GM18498 (cell line): ENCODE results near the gene MYB.
"Not testable (repeated sequence)": the region's sequence is repeated elsewhere in the genome, so short reads cannot be mapped to it uniquely, and the experiment has no call there.

Experiments used
- ATAC-seq: cut with Tn5 transposase; IDR thresholded peaks from one replicate; pipeline ENCODE4 v1.9.1; 2021; ENCODE audit warnings: mild to moderate bottlenecking, moderate library complexity; ENCODE audit not compliant: unreplicated experiment

MYB gene

DNA sequence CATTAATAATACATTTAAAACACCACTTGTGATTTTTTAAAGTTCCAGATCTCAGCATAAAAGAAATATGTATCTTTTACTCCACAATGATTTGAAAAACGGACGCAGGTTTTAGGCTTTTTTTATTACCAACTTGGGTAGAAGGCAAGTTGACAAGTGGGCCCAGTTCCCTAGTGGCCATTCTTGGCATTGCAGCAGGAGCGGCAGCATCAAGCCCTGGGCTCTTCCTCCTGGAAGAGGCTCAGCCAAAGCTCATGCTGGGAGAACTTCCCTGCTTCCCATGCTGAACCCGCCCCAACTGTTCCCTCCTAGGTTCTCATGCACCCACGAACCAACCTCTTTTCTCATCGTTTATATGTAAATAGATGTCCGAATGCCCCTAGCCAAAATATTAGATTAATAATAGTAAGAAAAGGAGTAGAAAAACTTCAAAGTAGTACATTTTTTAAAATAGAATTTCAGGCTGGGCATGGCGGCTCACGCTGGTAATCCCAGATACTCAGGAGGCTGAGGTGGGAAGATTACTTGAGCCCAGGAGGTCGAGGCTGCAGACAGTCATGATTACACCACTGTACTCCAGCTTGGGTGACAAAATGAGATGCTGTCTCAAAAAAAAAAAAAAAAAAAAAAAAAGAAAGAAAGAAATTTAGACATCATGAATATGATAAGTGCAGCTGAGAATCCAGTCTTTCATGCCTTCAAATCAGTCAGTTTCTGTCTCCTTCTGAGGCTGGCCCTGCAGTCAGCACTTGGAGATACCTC is 18.2 kb upstream of the MYB start:
- ATAC-seq: peak; percentile 14

GRCh38 chr6:135163440-135163738 is 17.7 kb upstream of the MYB start:
- ATAC-seq: peak; percentile 66

DNA sequence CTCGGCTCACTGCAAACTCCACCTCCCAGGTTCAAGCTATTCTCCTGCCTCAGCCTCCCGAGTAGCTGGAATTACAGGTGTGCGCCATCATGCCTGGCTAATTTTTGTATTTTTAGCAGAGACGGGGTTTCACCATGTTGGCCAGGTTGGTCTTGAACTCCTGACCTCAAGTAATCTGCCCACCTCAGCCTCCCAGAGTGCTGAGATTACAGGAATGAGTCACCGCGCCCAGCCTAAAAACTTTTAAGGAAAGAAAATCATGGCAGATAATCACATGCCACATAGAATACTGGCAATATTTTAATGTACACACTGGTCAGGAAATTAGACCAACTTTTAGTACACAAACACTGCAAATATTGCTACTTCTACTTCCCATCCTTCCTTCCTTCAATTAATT is 16.7 kb upstream of the MYB start:
- ATAC-seq: not testable (repeated sequence)

- ATAC-seq: no peak
Observed at GRCh38 chr6:135165031-135165430, 16.1 kb upstream of the MYB start.

DNA sequence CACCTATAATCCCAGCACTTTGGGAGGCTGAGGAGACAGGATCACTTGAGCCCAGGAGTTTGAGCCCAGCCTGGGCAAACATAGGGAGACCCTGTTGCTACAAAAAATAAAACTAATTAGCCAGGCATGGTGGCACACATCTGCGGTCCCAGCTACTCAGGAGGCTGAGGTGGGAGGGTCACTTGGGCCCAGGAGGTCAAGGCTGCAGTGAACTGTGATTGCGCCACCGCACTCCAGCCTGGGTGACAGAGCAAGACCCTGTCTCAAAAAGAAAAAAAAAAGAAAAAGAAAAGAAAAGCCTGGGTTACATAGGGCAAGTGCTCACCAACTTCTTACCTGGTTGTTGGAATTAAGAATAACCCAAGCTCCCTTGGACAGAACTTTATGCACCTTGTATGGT is 14.6 kb upstream of the MYB start:
- ATAC-seq: no peak

GRCh38 chr6:135167617-135168016 is 13.5 kb upstream of the MYB start:
- ATAC-seq: no peak

GRCh38 chr6:135168766-135169165 is 12.3 kb upstream of the MYB start:
- ATAC-seq: no peak

DNA sequence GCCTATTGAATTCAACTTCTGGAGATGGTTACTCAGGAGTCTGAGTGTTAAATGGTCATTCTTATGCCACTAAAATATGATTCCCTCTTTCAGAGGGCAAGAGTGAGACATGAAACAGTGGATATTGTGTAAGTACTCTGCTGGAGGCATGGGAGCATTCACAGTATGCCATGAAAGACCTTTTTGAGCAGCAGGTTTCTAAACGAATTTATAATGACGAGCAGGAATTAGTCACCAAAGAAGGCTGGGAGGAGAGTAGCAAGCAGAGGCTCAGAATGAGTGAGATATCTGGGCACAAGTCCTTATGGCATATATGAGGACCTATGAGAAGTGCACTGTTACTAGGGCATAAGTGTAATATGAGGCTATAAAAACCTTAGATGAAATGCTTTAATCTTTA is 10.9 kb upstream of the MYB start:
- ATAC-seq: no peak

DNA sequence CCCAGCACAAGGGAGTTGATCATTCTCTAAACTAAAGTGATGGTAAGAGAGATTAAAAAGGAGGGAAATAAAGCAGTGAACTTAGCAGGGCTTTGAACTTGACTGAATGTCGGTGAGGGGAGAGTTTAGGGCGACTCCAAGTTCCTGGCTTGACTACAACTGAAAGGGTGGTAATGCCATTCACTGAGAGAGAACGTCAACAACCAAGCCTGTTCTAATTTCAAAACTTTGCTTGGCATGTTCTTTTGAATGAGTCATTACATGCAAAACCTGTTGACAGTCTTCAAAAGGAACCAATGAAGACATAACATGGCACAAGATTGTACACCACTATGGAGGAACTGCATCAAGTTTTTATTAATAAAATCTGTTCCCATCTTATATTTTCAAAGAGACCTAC is 10.3 kb upstream of the MYB start:
- no peak for ATAC-seq

DNA sequence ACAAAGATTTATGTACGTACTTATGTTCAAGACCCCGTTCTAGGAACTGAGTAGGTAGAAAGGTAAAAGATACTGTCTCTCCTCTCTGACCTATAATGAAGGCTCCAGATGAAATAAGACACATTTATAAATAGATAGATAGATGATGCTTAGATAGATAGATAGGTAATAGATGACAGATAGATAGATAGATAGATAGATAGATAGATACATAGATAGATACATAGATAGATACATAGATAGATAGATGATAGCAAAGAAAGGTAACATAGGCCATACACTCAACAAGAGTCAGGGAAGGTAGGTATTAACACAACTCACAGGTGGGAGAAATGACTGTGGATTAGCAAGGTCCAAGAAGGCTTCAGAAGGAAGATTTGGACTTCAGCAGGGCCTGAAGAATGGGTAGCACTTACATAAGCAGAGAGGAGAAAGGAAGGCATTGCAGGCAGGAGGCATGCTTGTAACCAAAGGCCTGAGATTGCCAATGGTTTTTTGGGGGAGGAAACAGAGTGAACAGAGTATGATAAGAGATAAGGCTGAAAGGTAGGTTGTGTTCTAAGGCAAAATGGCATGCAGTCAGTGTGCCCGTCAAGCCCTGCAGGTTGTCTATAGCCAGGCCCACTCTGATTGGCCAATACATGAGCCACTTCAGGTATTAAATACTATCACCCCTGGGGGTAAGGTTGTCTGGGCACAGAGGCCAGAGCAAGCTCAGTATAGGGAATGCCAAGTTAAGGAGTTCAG is 7.7 kb upstream of the MYB start:
- no peak for ATAC-seq

GRCh38 chr6:135173989-135174484 is 7.1 kb upstream of the MYB start:
- ATAC-seq: no peak

DNA sequence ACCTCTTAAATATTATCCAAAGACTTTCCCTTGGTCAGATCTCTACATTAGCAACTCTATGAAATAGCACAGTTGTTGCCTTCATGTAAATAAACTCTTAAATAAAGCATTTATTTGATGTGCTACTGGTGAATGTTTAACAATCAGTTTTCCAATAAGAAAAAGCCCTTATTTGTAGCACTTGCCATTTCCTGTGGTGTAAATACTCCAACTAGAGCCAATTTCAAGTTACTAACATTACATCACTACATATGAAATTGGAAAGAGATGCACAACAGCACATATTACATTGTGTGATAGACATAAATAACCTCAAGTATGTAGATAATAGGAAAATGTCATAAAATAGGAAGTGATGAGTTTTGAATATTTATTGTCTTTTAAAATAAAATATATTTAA is 5.0 kb upstream of the MYB start:
- ATAC-seq: no peak

GRCh38 chr6:135176464-135176863 is 4.6 kb upstream of the MYB start:
- no peak for ATAC-seq

- no peak for ATAC-seq
Observed at GRCh38 chr6:135179372-135179771, 1.7 kb upstream of the MYB start.

DNA sequence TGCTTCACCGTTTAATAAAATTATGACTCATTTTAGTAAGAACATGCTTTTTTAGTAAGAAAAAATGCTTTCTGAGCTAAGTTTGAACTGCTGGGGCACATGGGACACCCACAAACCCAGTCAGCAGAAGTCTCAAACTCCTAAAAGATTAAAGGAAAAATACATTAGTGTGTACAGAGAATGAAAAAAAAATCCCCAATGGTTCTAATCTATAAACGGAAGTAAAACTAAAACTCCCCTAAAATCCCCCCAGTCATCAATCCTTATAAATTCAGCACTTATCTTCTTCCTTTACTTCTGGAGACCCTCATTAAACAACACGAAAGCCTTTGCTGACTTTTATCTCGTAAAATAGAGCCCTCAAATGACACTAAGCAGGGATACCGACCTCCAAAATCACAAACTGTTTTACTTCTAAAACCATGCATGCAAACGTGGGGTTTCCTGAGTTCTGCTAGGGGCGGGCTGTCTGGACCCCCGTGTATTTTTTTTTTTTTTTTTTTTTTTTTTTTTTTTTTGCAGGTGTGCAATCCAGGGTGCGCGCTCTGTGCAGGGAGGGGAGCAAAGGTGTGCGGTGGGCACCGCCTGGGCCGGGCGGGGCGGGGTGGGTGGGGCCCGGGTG is 1.1 kb upstream of the MYB start:
- ATAC-seq: no peak

DNA sequence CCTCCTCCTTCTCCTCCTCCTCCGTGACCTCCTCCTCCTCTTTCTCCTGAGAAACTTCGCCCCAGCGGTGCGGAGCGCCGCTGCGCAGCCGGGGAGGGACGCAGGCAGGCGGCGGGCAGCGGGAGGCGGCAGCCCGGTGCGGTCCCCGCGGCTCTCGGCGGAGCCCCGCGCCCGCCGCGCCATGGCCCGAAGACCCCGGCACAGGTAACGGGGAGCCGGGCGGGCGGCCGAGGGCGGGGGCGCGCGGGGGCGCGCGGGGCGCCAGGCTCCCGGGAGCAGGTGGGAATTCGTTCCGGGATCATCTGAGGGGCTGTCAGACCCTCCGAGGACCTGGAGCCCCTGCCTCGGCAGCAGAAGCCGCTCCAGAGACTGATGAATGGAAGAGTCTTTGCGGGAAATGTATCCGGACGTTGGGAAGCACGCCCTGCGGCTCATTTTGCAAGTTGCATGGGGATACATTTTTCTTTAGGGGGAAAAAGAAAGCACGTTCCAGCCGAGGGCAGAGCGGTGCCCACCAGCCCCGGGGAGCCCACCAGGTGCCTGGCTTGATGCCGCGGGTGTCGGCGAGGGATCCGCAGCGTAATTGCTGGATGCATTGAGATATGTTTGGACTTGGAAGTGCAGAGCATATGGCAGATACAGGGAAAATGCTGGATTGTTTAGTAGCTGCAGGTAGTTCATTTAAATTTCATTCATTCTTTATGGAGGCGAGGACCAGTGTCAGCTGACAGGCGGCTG is 394 bp downstream of the MYB start:
- ATAC-seq: peak; percentile 3

DNA sequence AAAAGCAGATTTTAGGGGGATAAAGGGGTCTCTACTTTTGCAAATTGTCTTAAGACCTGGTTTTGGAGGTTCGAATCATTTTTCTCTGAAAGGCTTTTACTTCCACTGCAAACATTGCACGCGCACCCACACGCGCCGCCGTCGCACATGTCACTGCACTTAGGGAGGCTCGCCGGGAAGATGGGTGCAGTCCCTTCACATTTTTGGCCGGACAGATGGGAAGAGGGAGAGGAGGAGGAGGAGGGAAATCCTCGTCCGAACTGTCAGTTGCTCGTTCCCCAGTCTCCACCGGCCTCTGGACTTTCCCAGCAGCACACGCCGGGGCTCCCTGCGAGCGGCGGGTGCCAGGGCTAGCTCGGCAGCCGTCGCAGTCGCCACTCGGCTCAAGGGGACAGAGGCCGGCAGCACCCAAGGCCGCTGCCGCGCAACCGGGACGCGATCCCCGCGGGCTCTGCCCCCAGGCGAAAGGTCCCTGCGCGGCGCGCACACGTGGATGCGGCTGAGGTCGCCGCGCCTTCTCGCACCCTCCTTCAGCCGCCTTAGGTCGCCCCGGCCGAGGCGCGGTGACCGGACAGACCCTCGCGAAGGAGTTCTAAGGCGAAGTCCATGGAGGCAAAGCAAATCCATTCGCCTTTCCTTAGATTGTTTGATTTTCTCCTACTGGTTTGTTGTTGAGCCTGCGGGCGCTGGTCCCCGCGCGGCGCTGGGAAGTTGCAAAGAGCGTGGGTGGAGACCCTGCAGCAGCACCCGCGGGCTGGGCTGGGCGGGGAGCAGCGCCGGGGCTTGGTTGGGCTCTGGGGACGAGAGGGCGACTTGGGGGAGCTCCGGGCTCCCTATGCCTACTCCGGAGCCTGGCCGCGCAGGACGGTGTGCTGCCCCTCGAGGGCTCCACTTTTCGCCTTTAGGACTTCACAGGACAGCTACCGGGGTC is 1.2 kb downstream of the MYB start:
- peak; percentile 19 for ATAC-seq

GRCh38 chr6:135183002-135183531 is 2.0 kb downstream of the MYB start:
- ATAC-seq: peak; percentile 44

- peak; percentile 31 for ATAC-seq
Observed at GRCh38 chr6:135183532-135184440, 2.7 kb downstream of the MYB start.
